D721Med (cell line): ENCODE data around the gene SMARCA2.
A peak's percentile ranks its signal among the peaks of the same experiment; 100 is the strongest.

ENCODE experiments used
- DNase-seq: peaks from one replicate; pipeline ENCODE4 v3.0.0; 2011; ENCODE audit warnings: low spot score; ENCODE audit not compliant: insufficient read length
- FAIRE-seq: peaks from 2 replicates; lab custom pipeline; 2011; peaks lifted over from hg19 to GRCh38; lab: Jason Lieb, UNC
- CTCF ChIP-seq: IDR thresholded peaks from 2 replicates; pipeline ENCODE4 v1.5.1; 2012; ENCODE audit warnings: mild to moderate bottlenecking, control low read depth; ENCODE audit not compliant: insufficient read depth; ENCODE audit errors: missing control alignments

The SMARCA2 gene

GRCh38 chr9:2086971-2087370, 71.8 kb downstream of the SMARCA2 start:
- DNase-seq (no peak), FAIRE-seq (no peak)
- no peak for TF ChIP-seq CTCF

- peak; percentile 54 for TF ChIP-seq CTCF
- FAIRE-seq = peak; percentile 11
- DNase-seq = no peak
Observed at GRCh38 chr9:2087500-2088313, 72.6 kb downstream of the SMARCA2 start.

GRCh38 chr9:2093920-2094597, 78.9 kb downstream of the SMARCA2 start:
- TF ChIP-seq CTCF = no peak
- no peak for FAIRE-seq

GRCh38 chr9:2096376-2096970, 81.3 kb downstream of the SMARCA2 start:
- FAIRE-seq = no peak
- TF ChIP-seq CTCF = no peak
- DNase-seq = no peak

More at GRCh38 chr9:2093920-2094597, 78.9 kb downstream of the SMARCA2 start:
- no peak for DNase-seq

- DNase-seq (no peak), FAIRE-seq (no peak)
- TF ChIP-seq CTCF = no peak
Observed at GRCh38 chr9:2106666-2107065, 91.5 kb downstream of the SMARCA2 start.

GRCh38 chr9:2107906-2108451, 92.8 kb downstream of the SMARCA2 start:
- TF ChIP-seq CTCF = no peak
- FAIRE-seq (no peak), DNase-seq (no peak)
